OCI-LY1 (cell line): ENCODE measurements around the gene ITPRID2.

Experiments used
- H2AFZ ChIP-seq: fragments of 200-600 bp; sonication (generic), shearing (Covaris generic); 2 replicates; pipeline ENCODE4 v1.6.0; 2014; ENCODE audit warnings: antibody characterized with exemption, mild to moderate bottlenecking, low read length
- H3F3A ChIP-seq: fragments of 200-600 bp; sonication (generic), shearing (Covaris generic); 2 replicates; pipeline ENCODE4 v1.6.0; 2014; ENCODE audit warnings: mild to moderate bottlenecking, antibody characterized with exemption, low read length, moderate library complexity; ENCODE audit not compliant: insufficient read depth
- H3K27ac ChIP-seq: fragments of 200-600 bp; sonication (generic); 2 replicates; pipeline ENCODE4 v1.5.1; 2014; ENCODE audit warnings: low read length, mixed run types, mild to moderate bottlenecking, low read depth; ENCODE audit not compliant: poor library complexity, severe bottlenecking
- H3K27me3 ChIP-seq: fragments of 200-600 bp; sonication (generic); 2 replicates; pipeline ENCODE4 v1.6.0; 2014; ENCODE audit warnings: antibody characterized with exemption, mild to moderate bottlenecking, low read length, moderate library complexity; ENCODE audit not compliant: insufficient read depth
- H3K36me3 ChIP-seq: fragments of 200-600 bp; sonication (generic); 2 replicates; pipeline ENCODE4 v1.6.1; 2014; ENCODE audit warnings: mild to moderate bottlenecking, antibody characterized with exemption, low read length, moderate library complexity, mixed read lengths; ENCODE audit not compliant: insufficient read depth
- H3K4me1 ChIP-seq: fragments of 200-600 bp; sonication (generic); 2 replicates; pipeline ENCODE4 v1.5.1; 2014; ENCODE audit warnings: mild to moderate bottlenecking, low read length, moderate library complexity; ENCODE audit not compliant: insufficient read depth, severe bottlenecking
- H3K4me2 ChIP-seq: fragments of 200-600 bp; sonication (generic), shearing (Covaris generic); 2 replicates; pipeline ENCODE4 v1.6.1; 2014; ENCODE audit warnings: low read length
- H3K4me3 ChIP-seq: fragments of 200-600 bp; sonication (generic); 2 replicates; pipeline ENCODE4 v1.5.1; 2014; ENCODE audit warnings: low read length, low read depth, mild to moderate bottlenecking, mixed read lengths; ENCODE audit not compliant: poor library complexity, severe bottlenecking
- H3K79me2 ChIP-seq: fragments of 200-600 bp; shearing (Covaris generic); 2 replicates; pipeline ENCODE4 v1.6.1; 2016; ENCODE audit warnings: mixed run types, low read length, mixed read lengths; ENCODE audit not compliant: insufficient read depth
- H3K9ac ChIP-seq: fragments of 200-600 bp; sonication (generic), shearing (Covaris generic); 2 replicates; pipeline ENCODE4 v1.6.1; 2014; ENCODE audit warnings: mild to moderate bottlenecking, low read length, mixed read lengths
- H3K9me2 ChIP-seq: fragments of 200-600 bp; sonication (generic), shearing (Covaris generic); 2 replicates; pipeline ENCODE4 v1.6.1; 2014; ENCODE audit warnings: low read depth, mild to moderate bottlenecking, low read length, mixed read lengths
- H3K9me3 ChIP-seq: fragments of 200-600 bp; shearing (Covaris generic); 2 replicates; pipeline ENCODE4 v1.6.1; 2014; ENCODE audit warnings: low read length, mixed read lengths
- H4K20me1 ChIP-seq: fragments of 200-600 bp; sonication (generic), shearing (Covaris generic); 2 replicates; pipeline ENCODE4 v1.6.0; 2016; ENCODE audit warnings: mild to moderate bottlenecking, low read length; ENCODE audit not compliant: insufficient read depth
- EZH2 ChIP-seq: fragments of 200-600 bp; sonication (generic), shearing (Covaris generic); IDR thresholded peaks from 2 replicates; pipeline ENCODE4 v1.8.0; 2017; ENCODE audit warnings: borderline replicate concordance, mixed run types, mild to moderate bottlenecking, antibody characterized with exemption, low read length, moderate library complexity, mixed read lengths
- TF ChIP-seq, protein P1 (sequence below): fragments of 200-600 bp; sonication (generic), shearing (Covaris generic); IDR thresholded peaks from 2 replicates; pipeline ENCODE4 v1.5.1; 2017; ENCODE audit warnings: mild to moderate bottlenecking, antibody characterized with exemption, low read length, moderate library complexity, mixed read lengths

ITPRID2 gene

DNA sequence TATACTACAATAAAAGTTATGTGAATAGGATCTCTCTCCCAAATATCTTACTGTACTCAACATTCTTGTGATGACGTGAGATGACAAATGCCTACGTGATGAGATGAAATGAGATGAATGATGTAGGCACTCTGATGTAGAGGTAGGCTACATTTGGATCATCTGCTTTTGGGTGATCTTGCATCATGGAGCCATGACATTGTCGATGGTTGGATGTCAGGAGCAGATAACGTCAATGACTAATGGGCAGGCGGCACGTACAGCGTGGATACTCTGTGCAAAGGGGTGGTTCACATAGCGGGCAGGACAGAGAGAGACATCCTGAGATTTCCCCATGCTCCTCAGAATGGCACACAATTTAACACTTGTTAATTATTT is 53.4 kb downstream of the ITPRID2 start:
- Histone ChIP-seq H3K4me2 (no peak overlapping the region), H3K4me3 (no peak overlapping the region), H4K20me1 (no peaks in the 10 kb centered on the region), H3K9me3 (no peaks in the 10 kb centered on the region), H3K79me2 (no peaks in the 10 kb centered on the region), H3K9ac (no peak overlapping the region), H2AFZ (no peak overlapping the region), H3K4me1 (no peaks in the 10 kb centered on the region), H3K27ac (no peak overlapping the region), H3K36me3 (no peaks in the 10 kb centered on the region), H3F3A (no peaks in the 10 kb centered on the region), H3K27me3 (no peaks in the 10 kb centered on the region), H3K9me2 (no peaks in the 10 kb centered on the region)
- TF ChIP-seq, protein P1, sequence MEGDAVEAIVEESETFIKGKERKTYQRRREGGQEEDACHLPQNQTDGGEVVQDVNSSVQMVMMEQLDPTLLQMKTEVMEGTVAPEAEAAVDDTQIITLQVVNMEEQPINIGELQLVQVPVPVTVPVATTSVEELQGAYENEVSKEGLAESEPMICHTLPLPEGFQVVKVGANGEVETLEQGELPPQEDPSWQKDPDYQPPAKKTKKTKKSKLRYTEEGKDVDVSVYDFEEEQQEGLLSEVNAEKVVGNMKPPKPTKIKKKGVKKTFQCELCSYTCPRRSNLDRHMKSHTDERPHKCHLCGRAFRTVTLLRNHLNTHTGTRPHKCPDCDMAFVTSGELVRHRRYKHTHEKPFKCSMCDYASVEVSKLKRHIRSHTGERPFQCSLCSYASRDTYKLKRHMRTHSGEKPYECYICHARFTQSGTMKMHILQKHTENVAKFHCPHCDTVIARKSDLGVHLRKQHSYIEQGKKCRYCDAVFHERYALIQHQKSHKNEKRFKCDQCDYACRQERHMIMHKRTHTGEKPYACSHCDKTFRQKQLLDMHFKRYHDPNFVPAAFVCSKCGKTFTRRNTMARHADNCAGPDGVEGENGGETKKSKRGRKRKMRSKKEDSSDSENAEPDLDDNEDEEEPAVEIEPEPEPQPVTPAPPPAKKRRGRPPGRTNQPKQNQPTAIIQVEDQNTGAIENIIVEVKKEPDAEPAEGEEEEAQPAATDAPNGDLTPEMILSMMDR, result no peak
- no peak for TF ChIP-seq EZH2

DNA sequence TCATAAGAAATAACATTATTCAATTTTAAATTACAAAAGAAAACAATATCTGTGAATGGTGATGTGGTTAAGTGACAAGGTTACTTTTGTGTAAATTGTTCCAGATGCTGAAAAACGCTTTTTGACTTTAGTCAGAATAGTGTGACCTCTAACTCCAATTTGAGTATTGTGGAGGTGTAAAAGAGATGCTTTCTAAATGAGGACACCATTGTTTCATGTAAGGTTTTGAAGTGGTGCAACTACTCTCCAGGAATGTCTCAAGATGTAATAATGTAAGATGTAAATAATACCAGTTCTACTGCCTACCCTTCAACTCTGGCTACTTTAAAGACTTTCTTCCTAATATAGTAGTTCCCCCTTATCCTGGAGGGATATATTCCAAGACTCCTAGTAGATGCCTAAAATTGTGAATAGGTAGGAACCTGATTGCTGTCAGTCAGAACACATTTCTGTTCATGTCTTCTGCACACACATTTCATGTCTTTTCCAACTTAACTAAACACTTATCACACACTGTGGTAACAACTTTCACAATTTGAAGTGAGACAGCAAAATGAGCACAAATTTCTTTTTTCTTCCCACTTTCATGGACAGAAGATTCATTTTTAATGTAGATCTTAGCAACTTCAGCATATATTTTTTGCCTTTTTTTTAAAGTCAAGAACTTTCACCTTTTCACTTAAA is 55.1 kb downstream of the ITPRID2 start:
- Histone ChIP-seq H3K4me1 (no peaks in the 10 kb centered on the region), H3K36me3 (no peaks in the 10 kb centered on the region), H3K4me2 (no peak overlapping the region), H3K79me2 (no peaks in the 10 kb centered on the region), H3F3A (no peaks in the 10 kb centered on the region), H3K27ac (no peak overlapping the region), H4K20me1 (no peaks in the 10 kb centered on the region), H2AFZ (no peak overlapping the region), H3K9ac (no peak overlapping the region), H3K4me3 (no peak overlapping the region), H3K9me2 (no peaks in the 10 kb centered on the region), H3K27me3 (no peaks in the 10 kb centered on the region), H3K9me3 (no peaks in the 10 kb centered on the region)
- TF ChIP-seq, protein P1, result no peak
- TF ChIP-seq EZH2, result no peak

DNA sequence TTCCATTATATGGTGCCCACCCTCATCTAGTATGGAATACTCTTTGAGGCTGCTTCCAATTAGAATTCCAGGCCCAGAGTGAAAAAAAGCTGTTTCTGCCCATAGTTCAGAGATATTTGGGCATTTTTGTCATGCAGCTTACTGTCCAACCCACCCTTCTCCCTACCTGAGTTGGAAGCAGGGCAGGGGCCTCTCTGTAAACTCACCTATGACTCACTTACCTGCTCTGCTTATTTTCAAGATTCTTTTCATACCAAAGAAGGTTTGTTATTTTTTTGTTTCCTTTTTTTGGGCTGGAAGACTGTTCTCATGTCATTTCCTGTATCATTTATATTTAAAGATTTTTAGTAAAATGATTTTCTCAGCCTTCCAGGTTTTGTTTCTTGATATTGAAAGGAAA is 55.7 kb downstream of the ITPRID2 start:
- Histone ChIP-seq H3K36me3 (no peaks in the 10 kb centered on the region), H3K4me3 (no peak overlapping the region), H3K79me2 (no peaks in the 10 kb centered on the region), H3F3A (no peaks in the 10 kb centered on the region), H3K9ac (no peak overlapping the region), H3K9me2 (no peaks in the 10 kb centered on the region), H3K4me1 (no peaks in the 10 kb centered on the region), H3K9me3 (no peaks in the 10 kb centered on the region), H3K27me3 (no peaks in the 10 kb centered on the region), H3K4me2 (no peak overlapping the region), H3K27ac (no peak overlapping the region), H2AFZ (no peak overlapping the region), H4K20me1 (no peaks in the 10 kb centered on the region)
- TF ChIP-seq EZH2, result no peak
- TF ChIP-seq, protein P1, result no peak
